Stimulated activated CD8-positive, alpha-beta memory T cell treated with anti-CD3 and anti-CD28 coated beads, Interleukin-4, amount 100 ng/mL, for 1 hour (primary cell): ENCODE measurements around the gene PRELID3B.

Source experiments
- DNase-seq, 2 donors: peaks; one replicate each; pipeline ENCODE4 v3.0.0-alpha.2; 2020; ENCODE audit warnings: low read depth in 2 of 2, low spot score in 1 of 2

The PRELID3B gene

GRCh38 chr20:58996226-58996611, 46.4 kb downstream of the PRELID3B start:
- DNase-seq: no peak

DNA sequence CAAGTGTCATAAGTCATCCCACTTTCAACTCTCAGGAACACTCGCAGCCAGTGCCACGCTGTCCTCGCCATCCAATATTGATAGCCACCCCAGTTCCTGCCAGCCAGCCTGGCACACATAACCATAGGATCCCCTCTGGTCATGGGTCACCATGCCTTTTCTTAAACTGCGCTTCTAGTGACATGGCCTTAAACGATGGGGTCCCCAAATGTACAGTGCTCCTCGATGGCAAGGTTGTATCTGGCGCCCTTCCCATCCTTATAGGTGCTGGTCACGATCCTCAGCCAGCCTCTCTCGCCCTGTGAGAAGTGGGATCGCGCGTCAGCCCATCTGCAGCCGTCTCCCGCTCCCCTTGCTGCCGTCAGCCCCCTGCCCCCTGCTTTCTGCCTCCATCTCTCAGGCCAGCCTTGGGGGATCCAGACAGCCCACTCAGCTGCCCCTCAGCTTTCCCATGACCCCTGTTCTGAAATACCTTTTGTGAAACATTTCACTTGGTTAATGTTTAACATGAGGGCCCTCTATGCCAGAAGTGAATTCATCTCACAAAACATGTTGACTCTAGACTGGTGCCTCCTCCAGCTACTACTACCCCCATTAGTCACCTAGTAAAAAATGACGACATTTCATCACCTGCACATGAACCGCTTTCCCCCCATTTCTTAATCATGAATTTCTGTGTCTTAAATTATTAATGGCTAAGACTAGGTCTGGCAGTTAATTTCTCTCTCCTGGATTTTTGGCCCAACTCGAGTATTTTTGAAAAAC, 46.9 kb downstream of the PRELID3B start:
- DNase-seq: no peak

GRCh38 chr20:58994390-58995159, 48.0 kb downstream of the PRELID3B start:
- no peak for DNase-seq

DNA sequence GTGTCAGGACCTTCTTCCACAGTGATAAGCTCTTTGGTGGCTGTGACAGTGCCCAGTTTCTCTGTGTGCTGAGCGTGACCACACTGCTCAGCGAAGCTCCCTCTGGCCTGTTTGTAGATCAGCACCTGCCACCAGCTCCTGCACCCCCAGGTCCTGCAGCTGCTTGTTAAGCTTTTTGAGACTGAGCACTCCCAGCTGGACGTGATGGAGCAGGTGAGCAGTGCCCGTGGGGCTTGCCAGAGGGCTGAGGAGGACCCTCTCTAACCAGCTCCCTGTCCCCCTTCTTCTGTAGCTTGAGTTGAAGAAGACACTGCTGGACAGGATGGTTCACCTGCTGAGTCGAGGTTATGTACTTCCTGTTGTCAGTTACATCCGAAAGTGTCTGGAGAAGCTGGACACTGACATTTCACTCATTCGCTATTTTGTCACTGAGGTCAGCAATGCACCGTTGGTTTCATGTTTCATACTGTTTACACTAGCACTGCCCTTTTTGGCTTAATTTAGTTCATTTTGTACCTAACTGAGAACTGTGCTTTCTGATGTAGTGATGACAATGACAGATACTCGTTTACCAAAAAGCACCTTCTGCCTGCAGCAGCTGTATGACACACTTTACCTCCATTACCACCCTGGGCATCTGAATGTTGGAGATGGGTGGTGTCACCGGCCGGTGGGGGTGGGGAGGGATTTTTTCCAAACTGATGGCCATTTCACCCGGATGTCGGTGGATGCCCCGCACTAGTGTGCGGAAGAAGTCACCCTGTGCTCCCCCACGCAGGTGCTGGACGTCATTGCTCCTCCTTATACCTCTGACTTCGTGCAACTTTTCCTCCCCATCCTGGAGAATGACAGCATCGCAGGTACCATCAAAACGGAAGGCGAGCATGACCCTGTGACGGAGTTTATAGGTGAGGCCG, 49.0 kb downstream of the PRELID3B start:
- no peak for DNase-seq

DNA sequence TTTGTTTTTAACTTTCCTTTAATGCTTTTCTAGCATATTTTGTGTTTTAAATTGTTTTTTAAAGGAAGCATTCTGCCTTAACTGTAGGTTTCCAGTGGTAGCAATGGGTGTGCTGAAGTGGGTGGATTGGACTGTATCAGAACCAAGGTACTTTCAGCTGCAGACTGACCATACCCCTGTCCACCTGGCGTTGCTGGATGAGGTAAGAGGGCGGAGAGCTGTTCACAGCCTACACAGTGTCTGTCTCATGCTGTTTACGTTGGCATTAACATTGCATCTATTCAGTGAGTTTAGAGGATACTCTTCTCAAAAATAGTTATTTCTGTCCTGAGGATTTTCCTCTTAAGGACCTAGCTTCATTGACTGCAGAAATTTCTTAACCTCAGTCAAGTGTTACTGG, 49.7 kb downstream of the PRELID3B start:
- no peak for DNase-seq

GRCh38 chr20:58991715-58992114, 50.9 kb downstream of the PRELID3B start:
- DNase-seq: no peak

- no peak for DNase-seq
Observed at GRCh38 chr20:58990651-58991445, 51.7 kb downstream of the PRELID3B start.

DNA sequence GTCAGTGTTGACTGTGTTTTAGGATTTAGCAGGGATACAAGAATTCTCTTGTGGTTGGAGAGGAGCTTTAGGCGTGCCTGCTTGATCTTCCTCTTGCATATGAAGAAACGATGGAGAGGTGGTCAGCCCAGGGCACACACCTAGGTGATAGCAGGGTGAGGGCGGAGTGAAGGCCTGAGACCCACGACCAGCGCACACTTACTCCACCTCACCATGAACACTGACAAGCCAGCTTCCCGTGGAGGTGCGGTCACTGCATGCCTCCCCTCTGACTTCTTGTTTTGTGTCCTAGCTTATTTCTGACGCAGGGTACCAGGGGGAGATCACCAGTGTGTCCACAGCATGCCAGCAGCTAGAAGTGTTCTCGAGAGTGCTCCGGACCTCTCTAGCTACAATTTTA, 53.4 kb downstream of the PRELID3B start:
- DNase-seq: no peak

GRCh38 chr20:58988565-58988882, 54.1 kb downstream of the PRELID3B start:
- DNase-seq: no peak

DNA sequence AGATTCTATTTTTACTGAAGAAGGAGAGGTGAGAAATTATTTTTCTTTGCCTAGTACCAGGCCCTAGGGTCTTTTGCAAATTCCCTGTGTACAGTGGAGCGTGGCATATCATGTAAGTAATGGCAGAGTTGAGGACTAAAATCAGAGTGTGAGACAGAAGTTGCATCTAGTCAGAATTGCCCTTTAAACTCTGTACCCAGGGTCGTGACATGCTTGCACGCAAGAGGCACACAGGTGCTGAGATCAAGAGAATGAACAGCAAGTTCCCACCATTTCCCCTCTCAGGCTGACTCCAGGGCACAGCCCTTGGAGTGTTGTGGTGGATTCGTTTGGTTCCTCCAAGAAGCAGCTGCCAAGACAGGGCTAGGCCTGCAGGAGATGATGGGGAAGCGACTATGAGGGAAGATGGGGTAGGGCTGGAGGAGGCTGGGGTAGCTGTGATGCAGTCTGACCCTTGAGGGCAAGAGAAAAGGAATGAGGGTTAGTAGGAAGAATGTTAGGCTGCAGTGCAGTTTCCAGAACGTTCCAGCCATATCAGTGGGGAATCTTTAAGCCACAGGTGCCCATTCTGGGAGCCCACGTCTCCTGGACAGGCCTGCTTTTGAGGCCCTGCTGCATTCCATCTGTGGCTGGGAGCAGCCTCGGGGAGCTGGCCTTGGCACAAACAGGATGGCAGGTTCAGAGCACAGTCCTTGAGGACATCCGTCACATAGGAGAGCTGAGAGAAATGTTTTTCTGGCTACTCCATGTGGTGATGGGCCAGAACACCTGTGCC, 54.6 kb downstream of the PRELID3B start:
- no peak for DNase-seq

DNA sequence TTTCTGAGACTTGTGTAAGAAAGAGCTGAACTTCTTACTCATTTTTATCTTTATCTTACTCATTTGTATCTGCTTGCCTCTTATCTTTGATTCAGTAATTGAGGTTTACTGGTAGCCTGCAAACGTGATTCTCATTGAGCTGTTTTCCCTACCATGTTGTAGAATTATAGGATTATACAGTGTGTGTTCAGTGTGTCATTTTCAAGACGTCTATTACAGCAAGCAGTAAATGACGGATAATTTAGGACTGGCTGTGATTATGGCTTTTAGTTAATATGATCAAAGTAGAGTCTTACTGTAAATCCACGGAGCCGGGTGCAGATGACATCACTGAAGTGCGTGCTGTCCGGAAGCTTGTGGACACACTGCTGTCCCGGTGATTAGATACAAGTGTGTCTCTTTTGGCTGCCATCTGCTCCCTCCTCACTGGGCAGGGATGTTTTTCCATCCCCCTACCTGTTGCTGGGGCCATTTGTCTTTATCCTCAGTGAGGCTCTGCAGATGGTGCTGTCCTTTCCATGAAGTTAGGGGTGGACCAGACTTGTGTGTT, 55.5 kb downstream of the PRELID3B start:
- DNase-seq: no peak

- DNase-seq: no peak
Observed at GRCh38 chr20:58986286-58986967, 56.2 kb downstream of the PRELID3B start.

DNA sequence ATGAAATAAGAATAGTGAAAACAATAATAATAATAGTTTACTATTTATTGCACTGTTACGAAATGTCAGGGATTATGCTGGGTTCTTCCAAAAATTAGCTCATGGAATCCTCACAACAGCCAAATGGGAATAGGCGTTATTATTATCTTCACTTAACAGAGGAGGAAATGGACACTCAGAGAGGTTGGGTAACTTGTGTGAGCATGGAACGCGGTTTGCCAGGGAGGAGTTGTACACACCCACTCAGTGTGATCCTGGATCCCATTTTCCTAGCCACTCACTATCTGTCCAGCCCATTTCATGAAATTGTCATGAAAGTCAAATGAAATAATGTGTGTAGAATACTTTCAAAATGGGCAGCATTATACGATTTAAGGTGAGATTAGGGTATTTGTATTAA, 56.9 kb downstream of the PRELID3B start:
- no peak for DNase-seq

DNA sequence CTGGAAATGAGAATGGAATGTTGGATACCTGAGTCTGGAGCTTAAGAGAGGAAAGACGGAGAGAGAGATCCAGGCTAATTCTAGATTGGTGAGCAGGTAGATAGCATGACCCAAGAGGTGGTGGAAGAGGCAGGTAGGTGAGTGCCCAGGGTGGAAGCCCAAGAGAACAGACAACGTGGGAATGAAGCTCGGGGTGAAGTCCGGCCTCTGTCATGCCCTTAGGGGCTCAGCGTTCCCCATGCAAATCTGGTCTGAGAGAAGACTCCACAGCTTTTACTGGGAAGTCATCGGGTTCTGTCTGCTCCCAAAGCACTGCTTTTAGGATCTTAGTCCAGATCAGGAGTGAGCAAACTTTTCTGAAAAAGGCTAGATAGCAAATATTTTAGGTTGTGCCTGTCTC, 57.9 kb downstream of the PRELID3B start:
- DNase-seq: no peak
